KMS-11 (cell line): ENCODE results near the gene TCF19.

Experiments
- H2AFZ ChIP-seq: fragments of 200-600 bp; sonication (generic); 2 replicates; pipeline ENCODE4 v1.6.1; 2016; ENCODE audit warnings: antibody characterized with exemption, mixed run types, low read depth
- H3K27ac ChIP-seq: fragments of 200-600 bp; sonication (generic); 2 replicates; pipeline ENCODE4 v1.6.1; 2016; ENCODE audit warnings: mild to moderate bottlenecking, mixed run types
- H3K27me3 ChIP-seq: fragments of 200-600 bp; sonication (generic); 2 replicates; pipeline ENCODE4 v1.6.1; 2017; ENCODE audit warnings: mild to moderate bottlenecking, low read depth, mixed run types, moderate library complexity; ENCODE audit not compliant: insufficient read depth
- H3K36me3 ChIP-seq: fragments of 200-600 bp; sonication (generic); 2 replicates; pipeline ENCODE4 v1.6.1; 2017; ENCODE audit warnings: mild to moderate bottlenecking, mixed run types; ENCODE audit not compliant: insufficient read depth
- H3K4me1 ChIP-seq: fragments of 200-600 bp; sonication (generic); 2 replicates; pipeline ENCODE4 v1.6.1; 2016; ENCODE audit warnings: mild to moderate bottlenecking, low read depth, mixed run types; ENCODE audit not compliant: poor library complexity, severe bottlenecking
- H3K4me2 ChIP-seq: fragments of 200-600 bp; sonication (generic); 2 replicates; pipeline ENCODE4 v1.7.0; 2016; ENCODE audit warnings: mild to moderate bottlenecking, mixed run types
- H3K4me3 ChIP-seq: fragments of 200-600 bp; sonication (generic); IDR thresholded peaks from 2 replicates; pipeline ENCODE4 v1.6.1; 2017; ENCODE audit warnings: low read depth, low read length, mixed read lengths; ENCODE audit not compliant: insufficient read depth
- H3K79me2 ChIP-seq: fragments of 200-600 bp; sonication (generic); 2 replicates; pipeline ENCODE4 v1.6.1; 2016; ENCODE audit warnings: low read depth, mixed run types; ENCODE audit not compliant: insufficient read depth
- H3K9ac ChIP-seq: fragments of 200-600 bp; sonication (generic); 2 replicates; pipeline ENCODE4 v1.6.1; 2016; ENCODE audit warnings: mild to moderate bottlenecking, mixed run types
- H4K20me1 ChIP-seq: fragments of 200-600 bp; sonication (generic); 2 replicates; pipeline ENCODE4 v1.6.1; 2016; ENCODE audit warnings: mild to moderate bottlenecking, mixed run types; ENCODE audit not compliant: insufficient read depth
- TF ChIP-seq, protein P1 (sequence below): fragments of 200-600 bp; sonication (generic); conservative IDR thresholded peaks from 2 replicates; pipeline ENCODE4 v1.6.1; 2017; ENCODE audit warnings: low read depth, mild to moderate bottlenecking, antibody characterized with exemption, low read length, moderate library complexity, mixed read lengths

The TCF19 gene

DNA sequence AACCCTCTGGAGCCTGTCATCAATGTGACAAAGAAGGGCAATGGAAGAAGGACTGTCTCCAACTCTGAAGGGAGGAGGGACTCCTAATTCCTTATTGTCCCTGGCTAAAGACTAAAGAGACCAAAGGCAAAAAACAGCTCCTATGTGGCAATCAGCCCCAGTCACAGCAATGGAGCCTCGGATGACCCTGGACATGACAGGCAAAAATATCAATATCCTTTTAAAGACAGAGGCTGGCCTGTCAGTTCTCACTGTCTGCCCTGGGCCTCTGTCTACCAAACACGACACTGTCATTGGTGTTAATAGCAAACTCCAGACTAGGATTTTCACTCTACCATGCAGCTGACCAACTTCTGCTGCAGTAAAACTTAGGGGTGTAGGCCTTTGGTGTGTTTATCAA, 50.1 kb downstream of the TCF19 start:
- Histone ChIP-seq H3K4me3 (no peak overlapping the region), H3K4me1 (peaks cover 9% of the 10 kb centered on the region), H3K4me2 (no peak overlapping the region), H3K27me3 (no peaks in the 10 kb centered on the region), H2AFZ (no peak overlapping the region), H3K79me2 (no peaks in the 10 kb centered on the region), H3K9ac (no peak overlapping the region), H3K27ac (no peak overlapping the region), H4K20me1 (no peaks in the 10 kb centered on the region), H3K36me3 (no peaks in the 10 kb centered on the region)
- TF ChIP-seq, protein P1, sequence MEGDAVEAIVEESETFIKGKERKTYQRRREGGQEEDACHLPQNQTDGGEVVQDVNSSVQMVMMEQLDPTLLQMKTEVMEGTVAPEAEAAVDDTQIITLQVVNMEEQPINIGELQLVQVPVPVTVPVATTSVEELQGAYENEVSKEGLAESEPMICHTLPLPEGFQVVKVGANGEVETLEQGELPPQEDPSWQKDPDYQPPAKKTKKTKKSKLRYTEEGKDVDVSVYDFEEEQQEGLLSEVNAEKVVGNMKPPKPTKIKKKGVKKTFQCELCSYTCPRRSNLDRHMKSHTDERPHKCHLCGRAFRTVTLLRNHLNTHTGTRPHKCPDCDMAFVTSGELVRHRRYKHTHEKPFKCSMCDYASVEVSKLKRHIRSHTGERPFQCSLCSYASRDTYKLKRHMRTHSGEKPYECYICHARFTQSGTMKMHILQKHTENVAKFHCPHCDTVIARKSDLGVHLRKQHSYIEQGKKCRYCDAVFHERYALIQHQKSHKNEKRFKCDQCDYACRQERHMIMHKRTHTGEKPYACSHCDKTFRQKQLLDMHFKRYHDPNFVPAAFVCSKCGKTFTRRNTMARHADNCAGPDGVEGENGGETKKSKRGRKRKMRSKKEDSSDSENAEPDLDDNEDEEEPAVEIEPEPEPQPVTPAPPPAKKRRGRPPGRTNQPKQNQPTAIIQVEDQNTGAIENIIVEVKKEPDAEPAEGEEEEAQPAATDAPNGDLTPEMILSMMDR = no peak

DNA sequence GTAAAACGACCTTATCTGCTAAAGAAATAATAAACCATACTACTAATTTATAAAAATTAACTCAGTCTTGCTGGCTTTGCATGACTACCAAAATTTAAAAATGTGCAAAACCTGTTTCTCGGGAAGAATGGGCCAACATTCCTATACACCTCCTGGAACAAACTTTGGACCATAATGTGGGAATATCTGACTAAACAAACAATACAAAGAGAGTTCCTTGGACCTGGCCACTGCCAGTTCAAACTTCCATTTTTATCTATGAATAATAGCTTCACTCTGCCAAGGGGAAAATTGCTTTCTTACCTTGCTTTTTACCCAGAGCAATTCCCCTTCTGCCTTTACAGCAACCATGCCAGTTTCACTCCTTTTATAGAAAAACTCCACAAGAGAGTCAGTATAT, 50.7 kb downstream of the TCF19 start:
- no peak overlapping the region for H3K27ac ChIP-seq
- no peaks in the 10 kb centered on the region for H4K20me1 ChIP-seq
- no peak overlapping the region for H2AFZ ChIP-seq
- H3K4me1 ChIP-seq = peaks cover 5% of the 10 kb centered on the region
- TF ChIP-seq, protein P1 = no peak
- no peak overlapping the region for H3K4me2 ChIP-seq
- no peaks in the 10 kb centered on the region for H3K36me3 ChIP-seq
- H3K27me3 ChIP-seq = no peaks in the 10 kb centered on the region
- no peaks in the 10 kb centered on the region for H3K79me2 ChIP-seq
- H3K9ac ChIP-seq = no peak overlapping the region
- no peak overlapping the region for H3K4me3 ChIP-seq

DNA sequence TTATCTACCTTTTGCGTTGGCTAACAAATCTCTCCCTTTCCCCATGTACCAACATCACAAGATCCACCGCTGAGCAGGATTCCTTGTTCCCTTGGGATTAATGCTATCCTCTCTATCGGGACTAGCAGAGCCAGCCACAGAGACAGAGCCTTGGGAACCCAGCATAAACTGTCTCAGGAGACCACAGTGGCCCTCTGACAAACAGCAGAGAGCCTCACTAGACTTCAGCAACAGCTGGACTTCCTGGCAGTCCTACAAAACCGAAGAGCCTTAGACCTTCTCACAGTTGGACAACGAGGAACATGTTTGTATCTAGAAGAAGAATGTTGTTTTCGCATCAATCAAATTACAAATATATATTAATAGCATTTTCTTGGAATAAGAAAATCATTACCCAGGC, 51.7 kb downstream of the TCF19 start:
- Histone ChIP-seq H3K27me3 (no peaks in the 10 kb centered on the region), H3K4me2 (no peak overlapping the region), H2AFZ (no peak overlapping the region)

DNA sequence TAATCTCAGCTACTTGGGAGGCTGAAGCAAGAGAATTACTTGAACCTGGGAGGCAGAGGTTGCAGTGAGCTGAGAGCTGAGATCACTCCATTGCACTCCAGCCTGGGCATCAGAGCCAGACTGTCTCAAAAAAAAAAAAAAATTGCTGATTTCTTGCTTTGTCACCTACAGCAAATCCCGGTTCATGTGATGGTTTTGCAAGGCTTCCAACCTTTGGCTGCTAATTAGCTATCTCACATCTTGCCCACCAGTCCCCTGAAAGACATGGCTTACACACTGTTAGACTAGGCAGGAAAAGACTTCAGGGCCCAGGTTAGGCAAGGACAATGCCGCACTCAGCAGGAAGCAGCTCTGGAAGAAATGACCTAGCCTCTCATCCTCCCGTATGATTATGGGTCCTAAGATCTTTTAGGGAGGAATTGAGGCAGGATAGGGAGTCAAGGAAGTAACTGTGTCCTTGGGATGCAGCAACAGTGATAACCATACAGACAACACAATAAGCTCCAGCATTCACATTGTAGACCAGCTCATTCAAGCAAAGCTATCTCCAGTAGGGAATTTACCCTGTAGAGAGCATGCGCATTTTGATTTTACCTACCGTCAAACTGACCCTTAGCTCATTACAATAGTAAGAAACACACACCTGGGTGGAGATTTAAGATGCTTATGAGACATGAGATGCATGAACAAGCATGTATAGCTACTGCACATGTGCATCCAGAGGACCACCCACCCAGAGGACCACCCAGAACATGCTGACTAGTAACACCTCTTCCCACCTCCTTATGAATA, 52.5 kb downstream of the TCF19 start:
- H3K27ac ChIP-seq = no peak overlapping the region
- H4K20me1 ChIP-seq = no peaks in the 10 kb centered on the region
- no peaks in the 10 kb centered on the region for H3K79me2 ChIP-seq
- no peak overlapping the region for H3K9ac ChIP-seq
- H2AFZ ChIP-seq = no peak overlapping the region
- TF ChIP-seq, protein P1 = no peak
- no peak overlapping the region for H3K4me2 ChIP-seq
- H3K4me3 ChIP-seq = no peak overlapping the region
- no peaks in the 10 kb centered on the region for H3K27me3 ChIP-seq
- no peaks in the 10 kb centered on the region for H3K36me3 ChIP-seq
- no peaks in the 10 kb centered on the region for H3K4me1 ChIP-seq

More for the DNA sequence above, 51.7 kb downstream of the TCF19 start:
- Histone ChIP-seq H3K4me1 (no peaks in the 10 kb centered on the region), H3K79me2 (no peaks in the 10 kb centered on the region), H4K20me1 (no peaks in the 10 kb centered on the region), H3K9ac (no peak overlapping the region), H3K4me3 (no peak overlapping the region), H3K36me3 (no peaks in the 10 kb centered on the region), H3K27ac (no peak overlapping the region)
- TF ChIP-seq, protein P1 = no peak
